ENCODE measurements around the gene ZNF407.

The ZNF407 gene

GRCh38 chr18:74996996-74997395 lies 399.3 kb downstream of the ZNF407 start:
- DNase-seq (ENCODE audit: low read depth in 4 of 4, low spot score in 1 of 4), result no peak

- DNase-seq (ENCODE audit: low read depth in 4 of 4, low spot score in 1 of 4), result no peak
Observed at GRCh38 chr18:75000920-75001319, 403.2 kb downstream of the ZNF407 start.

- no peak for DNase-seq (ENCODE audit: low read depth in 4 of 4, low spot score in 1 of 4)
Observed at GRCh38 chr18:75003039-75003438, 405.4 kb downstream of the ZNF407 start.

- DNase-seq (ENCODE audit: low read depth in 4 of 4, low spot score in 1 of 4), result no peak
Observed at GRCh38 chr18:75003764-75004690, 406.4 kb downstream of the ZNF407 start.

- DNase-seq (ENCODE audit: low read depth in 4 of 4, low spot score in 1 of 4), result no peak
Observed at GRCh38 chr18:75005626-75006025, 408.0 kb downstream of the ZNF407 start.

- no peak for DNase-seq (ENCODE audit: low read depth in 4 of 4, low spot score in 1 of 4)
Observed at GRCh38 chr18:75008186-75008585, 410.5 kb downstream of the ZNF407 start.

- DNase-seq (ENCODE audit: low read depth in 4 of 4, low spot score in 1 of 4), result no peak
Observed at GRCh38 chr18:75009296-75009695, 411.6 kb downstream of the ZNF407 start.

GRCh38 chr18:75009878-75010277 lies 412.2 kb downstream of the ZNF407 start:
- DNase-seq (ENCODE audit: low read depth in 4 of 4, low spot score in 1 of 4), result no peak

- no peak for DNase-seq (ENCODE audit: low read depth in 4 of 4, low spot score in 1 of 4)
Observed at GRCh38 chr18:75010278-75010677, 412.6 kb downstream of the ZNF407 start.

GRCh38 chr18:75010689-75011088 lies 413.0 kb downstream of the ZNF407 start:
- no peak for DNase-seq (ENCODE audit: low read depth in 4 of 4, low spot score in 1 of 4)

- DNase-seq (ENCODE audit: low read depth in 4 of 4, low spot score in 1 of 4), result no peak
Observed at GRCh38 chr18:75016025-75016717, 418.5 kb downstream of the ZNF407 start.

- no peak for DNase-seq (ENCODE audit: low read depth in 4 of 4, low spot score in 1 of 4)
Observed at GRCh38 chr18:75023473-75023872, 425.8 kb downstream of the ZNF407 start.

- no peak for DNase-seq (ENCODE audit: low read depth in 4 of 4, low spot score in 1 of 4)
Observed at GRCh38 chr18:75024871-75025270, 427.2 kb downstream of the ZNF407 start.

- DNase-seq (ENCODE audit: low read depth in 4 of 4, low spot score in 1 of 4), result no peak
Observed at GRCh38 chr18:75025573-75025972, 427.9 kb downstream of the ZNF407 start.

- DNase-seq (ENCODE audit: low read depth in 4 of 4, low spot score in 1 of 4), result no peak
Observed at GRCh38 chr18:75029481-75029880, 431.8 kb downstream of the ZNF407 start.

- DNase-seq (ENCODE audit: low read depth in 4 of 4, low spot score in 1 of 4), result no peak
Observed at GRCh38 chr18:75031717-75032317, 434.1 kb downstream of the ZNF407 start.

GRCh38 chr18:75033516-75033915 lies 435.8 kb downstream of the ZNF407 start:
- no peak for DNase-seq (ENCODE audit: low read depth in 4 of 4, low spot score in 1 of 4)

GRCh38 chr18:75034937-75035336 lies 437.3 kb downstream of the ZNF407 start:
- DNase-seq (ENCODE audit: low read depth in 4 of 4, low spot score in 1 of 4), result no peak

GRCh38 chr18:75035928-75036327 lies 438.3 kb downstream of the ZNF407 start:
- no peak for DNase-seq (ENCODE audit: low read depth in 4 of 4, low spot score in 1 of 4)

GRCh38 chr18:75036917-75037688 lies 439.4 kb downstream of the ZNF407 start:
- no peak for DNase-seq (ENCODE audit: low read depth in 4 of 4, low spot score in 1 of 4)

GRCh38 chr18:75037689-75037955 lies 440.0 kb downstream of the ZNF407 start:
- no peak for DNase-seq (ENCODE audit: low read depth in 4 of 4, low spot score in 1 of 4)
